ENCODE data around the gene ZBTB5.

DNA sequence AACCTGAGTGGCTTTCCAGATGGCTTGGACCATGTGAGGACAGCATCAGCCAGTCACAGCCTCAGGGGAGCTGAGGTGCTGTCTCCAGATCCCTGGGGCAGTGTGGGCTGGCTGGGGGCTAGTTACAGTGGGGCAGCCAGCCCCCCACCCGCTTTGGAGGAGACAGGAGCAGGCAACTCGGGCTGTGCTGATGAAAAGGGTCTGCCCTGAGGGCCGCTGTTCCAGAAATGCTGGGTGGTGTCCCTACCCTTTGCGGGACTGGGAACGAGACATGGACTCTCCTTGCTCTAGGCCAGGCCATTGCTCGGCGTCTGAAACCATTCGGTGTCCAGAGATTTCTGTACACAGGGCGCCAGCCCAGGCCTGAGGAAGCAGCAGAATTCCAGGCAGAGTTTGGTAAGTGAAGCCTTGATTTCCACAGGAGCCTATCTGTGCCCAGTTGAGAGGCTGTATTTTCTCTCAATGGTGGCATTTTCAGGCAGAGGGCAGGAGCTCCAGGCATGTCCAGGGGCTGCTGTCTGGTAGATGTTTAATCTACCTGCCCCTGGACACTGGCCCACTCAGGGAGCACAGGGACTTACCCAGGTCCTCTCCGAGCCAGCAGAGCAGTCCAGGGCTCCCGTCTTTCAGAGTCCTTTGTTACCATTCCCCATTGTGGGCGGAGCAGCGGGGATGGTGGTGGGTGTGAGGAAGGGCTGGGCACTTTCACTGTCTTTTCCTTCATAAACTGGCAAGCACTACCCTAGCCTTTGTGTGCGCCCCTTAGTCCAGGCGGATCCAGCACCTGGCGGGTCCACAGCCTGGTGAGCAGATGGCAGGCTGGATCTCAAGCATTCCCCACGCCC lies 35.6 kb downstream of the ZBTB5 start:
- TF ChIP-seq SUZ12 (IDR thresholded peaks at IDR 0.05; ENCODE audit: extremely low read depth, insufficient read depth, insufficient read length): no peak
- no peak for TF ChIP-seq ZNF274 (IDR thresholded peaks at IDR 0.05; ENCODE audit: low read depth, low read length)
- no peak for TF ChIP-seq YY1 (IDR thresholded peaks at IDR 0.05; ENCODE audit: insufficient read depth, insufficient read length)
